Superior temporal gyrus (tissue), 1 donor: ENCODE measurements around the gene CRAT.
"Not testable (repeated sequence)": the region's sequence is repeated elsewhere in the genome, so short reads cannot be mapped to it uniquely, and the experiment has no call there.

Experiments used
- DNase-seq: peaks from one replicate; pipeline ENCODE4 v3.0.0-alpha.2; 2016; ENCODE audit errors: extremely low spot score

The CRAT gene

DNA sequence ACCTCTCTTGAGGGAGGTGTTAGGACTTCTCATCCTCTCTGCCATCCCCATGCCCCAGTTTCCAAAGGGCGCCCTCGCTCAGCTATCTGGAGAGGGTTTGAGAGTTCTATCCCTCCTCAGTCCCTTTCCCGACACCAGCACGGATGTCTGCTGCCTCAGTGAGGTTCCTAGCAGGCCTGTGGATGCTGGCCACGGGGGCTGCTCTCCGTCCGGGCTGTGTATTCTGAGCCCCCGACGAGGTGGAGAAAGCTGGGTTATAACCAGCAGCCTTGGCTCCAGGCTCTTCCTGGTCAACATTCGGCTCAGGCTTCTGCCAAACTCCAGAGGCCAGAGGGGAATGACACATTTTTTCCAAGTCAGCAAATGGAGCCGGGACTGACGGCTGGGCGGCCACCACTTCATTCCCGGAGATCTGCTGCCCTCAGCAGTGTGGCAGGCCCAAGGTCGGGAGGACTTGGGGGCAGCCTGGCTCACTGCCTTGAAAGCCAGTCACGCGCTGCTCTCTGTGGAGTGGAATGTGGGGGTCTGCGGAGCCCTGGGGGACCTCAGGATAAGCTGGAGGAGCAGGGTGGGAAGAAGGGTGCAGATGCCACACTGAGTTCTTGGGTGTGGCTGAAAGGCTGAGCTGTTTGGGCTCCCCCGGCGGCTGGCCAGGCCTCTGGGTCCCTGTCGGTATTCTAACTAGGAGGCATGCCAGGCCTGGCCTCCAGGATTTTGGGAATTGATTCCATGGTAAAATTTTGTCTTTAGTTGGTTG is 28.1 kb upstream of the CRAT start:
- no peak for DNase-seq

DNA sequence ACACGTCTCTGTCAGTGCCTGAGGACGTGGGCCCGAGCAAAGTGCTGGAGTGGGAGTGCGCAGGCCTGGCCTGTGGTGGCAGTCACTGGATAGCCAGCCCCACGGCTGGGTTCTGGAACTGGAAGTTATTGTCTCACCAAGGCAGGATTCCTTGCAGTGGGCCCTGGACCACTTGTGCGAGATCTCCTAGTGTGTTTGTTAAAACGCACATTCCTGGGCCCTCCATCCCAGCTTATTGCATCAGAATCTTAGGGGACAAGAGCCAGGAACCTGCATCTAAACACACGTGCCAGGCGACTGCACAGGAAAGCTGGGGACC is 27.5 kb upstream of the CRAT start:
- DNase-seq = no peak

DNA sequence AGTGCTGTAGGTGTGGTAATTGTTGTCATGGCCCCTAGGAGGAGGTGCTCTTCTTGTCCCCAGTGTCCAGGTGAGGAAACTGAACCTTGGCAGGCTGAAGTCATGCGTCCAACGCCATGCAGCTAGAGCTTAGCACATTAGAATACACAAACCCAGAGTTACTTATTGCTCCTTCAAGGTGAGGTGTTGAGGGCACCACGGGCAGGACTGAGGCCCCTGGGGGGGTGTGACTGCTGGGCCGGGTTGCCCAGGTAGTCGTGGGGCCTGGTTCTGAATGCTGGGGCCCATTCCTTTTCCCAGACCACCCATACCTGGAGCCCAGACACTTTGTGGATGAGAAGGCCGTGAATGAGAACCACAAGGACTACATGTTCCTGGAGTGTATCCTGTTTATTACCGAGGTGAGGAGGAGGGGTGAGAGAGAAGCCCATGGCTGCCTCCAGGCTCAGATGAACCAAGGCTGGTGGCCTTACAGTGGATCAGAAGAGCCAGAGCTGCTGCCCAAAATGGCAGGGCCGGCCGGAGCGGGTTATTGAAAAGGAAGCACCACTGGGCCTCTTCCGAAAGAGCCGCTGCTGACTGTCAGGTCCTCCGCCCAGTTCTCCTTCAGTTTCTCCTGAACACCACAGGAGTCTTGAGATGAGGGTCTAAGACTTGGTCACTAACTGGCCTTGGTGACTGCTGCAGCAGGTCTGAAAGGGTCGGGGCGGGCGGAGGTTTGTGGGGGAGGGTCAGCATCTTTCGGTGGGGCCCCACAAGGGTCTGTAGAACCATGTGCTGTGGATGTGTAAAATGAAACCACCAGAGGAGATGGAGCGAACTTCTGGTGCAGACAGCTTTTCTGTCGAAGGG is 26.9 kb upstream of the CRAT start:
- DNase-seq = no peak

DNA sequence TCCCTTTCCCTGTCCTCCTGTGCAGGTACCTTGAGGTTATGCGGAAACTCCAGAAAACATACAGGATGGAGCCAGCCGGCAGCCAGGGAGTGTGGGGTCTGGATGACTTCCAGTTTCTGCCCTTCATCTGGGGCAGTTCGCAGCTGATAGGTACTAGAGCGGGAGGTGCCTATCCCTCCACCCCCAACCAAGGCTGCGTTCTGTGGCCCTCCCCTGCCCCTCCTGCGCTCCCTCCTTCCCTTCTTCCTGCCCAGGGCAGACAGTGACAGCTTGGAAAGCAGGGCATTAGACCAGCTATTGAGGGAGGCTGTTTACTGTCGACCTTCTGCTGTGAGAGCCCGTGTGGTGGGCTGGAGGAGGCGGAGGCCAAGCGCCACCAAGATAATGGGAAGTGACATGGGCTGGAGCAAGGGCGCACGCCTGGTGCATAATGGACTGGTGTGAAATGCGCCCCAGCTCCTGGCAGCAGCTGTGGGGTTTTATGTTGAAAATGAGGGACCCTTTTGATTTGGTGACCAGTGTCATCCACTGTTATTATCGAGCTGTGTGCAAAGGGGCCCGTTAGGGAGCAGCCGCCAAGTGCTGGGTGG is 25.9 kb upstream of the CRAT start:
- DNase-seq = no peak

DNA sequence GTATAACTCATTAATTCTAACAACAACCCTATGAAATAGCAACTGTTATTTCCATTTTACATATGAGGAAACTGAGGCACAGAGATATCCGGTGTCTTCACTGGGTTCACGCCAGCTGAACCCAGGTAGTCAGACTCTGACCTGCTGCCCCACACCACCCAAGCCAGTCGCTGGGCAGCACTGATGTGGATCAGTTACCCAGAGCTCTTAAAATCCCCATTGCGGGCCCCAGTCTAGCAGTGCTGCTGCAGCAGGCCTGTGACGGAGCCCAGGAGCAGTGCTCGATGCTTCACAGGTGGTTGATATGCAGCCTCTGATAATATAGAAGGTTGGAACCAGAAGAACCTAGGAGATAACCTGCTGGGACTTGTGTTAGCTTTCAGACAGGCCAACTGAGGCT is 24.9 kb upstream of the CRAT start:
- DNase-seq = no peak

DNA sequence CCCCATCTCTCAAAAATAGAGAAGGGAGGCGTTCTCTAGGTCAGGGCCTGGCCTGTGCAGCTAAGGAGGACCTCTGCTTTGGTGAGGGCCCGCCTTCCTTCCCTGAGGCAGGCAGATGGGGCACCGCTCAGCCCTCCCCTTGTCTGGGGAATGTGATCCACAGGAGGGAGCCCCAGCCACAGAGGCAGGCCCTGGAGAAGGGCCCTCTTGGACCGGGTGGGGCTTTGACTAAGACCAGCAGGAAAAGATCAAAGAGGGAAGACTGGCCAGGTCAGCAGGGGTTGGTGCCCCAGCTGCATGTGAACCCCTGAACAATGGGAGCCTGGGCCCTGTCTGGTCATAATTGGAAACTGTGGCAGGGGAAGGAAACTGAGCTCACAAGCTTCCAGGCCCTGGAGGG is 22.5 kb upstream of the CRAT start:
- DNase-seq = no peak

DNA sequence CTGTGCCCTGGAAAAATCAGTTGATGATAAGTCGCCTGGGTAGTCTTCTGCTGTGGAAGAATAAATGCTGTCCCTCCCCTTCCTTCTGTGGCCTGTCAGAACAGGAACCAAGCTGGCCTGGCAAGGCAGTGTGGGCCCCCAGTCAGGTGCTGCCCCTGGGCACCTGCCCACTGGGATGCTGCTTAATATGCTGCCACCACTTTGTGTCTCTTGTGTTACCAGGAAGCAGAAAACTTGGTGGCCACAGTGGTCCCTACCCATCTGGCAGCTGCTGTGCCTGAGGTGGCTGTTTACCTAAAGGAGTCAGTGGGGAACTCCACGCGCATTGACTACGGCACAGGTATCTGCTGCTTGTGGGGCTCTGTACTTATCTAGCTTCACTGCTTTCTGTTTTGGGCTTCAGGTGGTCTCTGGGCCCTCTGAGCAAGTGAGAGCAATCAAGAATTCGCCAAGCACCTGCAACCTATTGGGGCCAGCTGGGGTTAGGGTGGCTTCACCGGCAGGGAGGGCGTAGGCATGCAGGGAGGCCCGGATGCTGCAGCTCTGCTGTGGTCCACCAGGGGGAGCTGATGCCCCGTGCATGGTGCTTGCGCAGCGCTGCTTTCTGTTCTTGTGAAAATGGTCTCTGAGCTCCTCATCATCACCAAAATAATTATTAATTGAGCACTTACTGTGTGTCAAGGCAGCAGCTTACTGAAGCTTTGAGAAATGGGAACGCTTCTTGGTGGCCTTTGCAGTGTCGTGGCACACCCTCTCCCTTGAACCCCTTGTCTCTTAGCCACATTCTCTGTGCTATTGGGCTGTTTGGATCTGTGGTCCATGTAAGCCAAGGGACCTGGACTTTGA is 20.9 kb upstream of the CRAT start:
- peak; percentile 86 for DNase-seq

DNA sequence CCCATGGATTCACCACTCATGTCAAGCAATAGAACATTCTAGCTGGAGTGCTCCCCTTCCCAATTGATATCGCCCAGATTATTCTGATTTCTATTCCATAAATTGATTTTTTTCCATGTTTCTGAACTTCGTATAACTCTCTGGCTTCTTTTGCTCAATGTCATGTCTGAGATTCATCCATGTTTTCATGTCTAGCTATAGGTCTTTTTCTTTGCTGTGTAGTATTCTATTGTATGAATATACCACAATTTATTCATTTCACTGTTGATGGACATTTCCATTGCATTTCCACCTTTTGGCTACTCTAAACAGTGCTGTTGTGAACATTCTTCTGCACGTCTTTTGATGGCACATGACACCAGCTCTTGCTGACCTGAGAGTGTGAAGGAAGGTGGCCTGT is 20.2 kb upstream of the CRAT start:
- no peak for DNase-seq

DNA sequence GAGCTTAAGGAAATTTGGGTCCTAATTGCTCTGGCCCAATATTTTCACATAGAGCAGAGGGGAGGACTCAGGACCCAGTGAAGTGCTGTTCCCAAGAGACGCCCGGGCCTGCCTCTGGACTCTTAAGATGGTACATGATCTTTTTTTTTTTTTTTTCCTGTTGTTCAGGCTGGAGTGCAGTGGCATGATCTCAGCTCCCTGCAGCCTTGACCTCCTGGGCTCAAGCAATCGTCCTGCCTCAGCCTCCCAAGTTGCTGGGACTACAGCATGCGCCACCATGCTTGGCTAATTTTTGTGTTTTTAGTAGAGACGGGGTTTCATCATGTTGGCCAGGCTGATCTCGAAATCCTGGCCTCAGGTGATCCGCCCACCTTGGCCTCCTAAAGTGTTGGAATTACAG is 19.7 kb upstream of the CRAT start:
- not testable (repeated sequence) for DNase-seq

DNA sequence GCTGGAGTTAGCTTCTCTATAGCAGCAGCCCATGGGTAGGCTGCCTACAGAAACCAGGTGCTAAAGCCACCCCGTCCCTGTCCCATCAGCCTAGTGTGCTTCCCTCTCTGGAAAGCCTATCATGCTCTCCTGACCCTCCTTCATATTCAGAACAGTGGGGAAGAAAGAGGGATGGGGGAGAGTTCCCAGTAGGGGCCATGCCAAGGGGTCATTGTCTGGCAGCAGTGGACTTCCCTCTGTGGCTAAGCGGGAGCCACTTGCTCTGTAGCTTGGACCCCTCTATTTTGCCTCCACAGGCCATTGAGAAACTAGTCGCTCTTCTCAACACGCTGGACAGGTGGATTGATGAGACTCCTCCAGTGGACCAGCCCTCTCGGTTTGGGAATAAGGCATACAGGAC is 18.1 kb upstream of the CRAT start:
- DNase-seq = no peak

DNA sequence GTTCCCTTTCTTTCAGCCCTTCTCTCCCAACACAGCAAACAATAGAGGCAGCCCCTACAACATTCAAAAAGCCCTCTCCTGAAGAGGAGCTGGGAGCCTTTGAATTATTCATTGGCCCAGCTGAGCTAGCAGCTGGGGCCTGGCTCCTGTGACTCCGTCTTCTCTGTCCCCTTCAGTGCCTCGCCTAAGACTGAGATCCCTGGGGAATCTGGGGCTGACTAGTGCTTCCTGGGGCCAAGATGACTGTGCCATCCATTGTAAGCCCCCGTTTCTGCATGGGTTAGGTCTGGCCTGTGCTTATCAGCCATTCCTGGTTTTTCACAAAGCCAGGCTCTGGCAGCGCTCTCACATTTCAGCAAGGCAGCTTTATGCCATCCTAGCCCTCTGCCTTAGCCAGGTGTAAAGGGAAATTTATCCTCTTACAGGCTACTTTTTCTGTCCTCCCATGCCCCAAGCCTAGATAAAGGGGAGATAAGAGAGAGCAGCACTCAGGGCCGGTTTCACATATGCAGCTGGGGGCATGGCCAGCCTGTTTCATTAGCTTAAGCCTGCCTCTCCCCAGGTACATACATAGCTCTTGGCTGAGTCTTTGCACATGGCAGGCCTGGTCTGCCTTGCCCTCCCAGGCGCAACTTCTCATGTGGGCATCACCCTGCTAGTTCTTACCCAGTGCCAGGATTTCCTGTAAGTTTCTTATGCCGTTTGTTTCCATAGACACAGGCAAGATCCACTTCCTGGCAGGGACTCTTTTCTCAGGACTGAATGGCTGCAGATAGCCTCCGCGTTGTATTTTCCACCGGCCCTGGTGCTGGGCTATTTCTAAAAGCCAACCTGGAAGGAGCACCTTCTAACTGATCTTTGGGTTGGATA is 16.4 kb upstream of the CRAT start:
- DNase-seq = peak; percentile 56

DNA sequence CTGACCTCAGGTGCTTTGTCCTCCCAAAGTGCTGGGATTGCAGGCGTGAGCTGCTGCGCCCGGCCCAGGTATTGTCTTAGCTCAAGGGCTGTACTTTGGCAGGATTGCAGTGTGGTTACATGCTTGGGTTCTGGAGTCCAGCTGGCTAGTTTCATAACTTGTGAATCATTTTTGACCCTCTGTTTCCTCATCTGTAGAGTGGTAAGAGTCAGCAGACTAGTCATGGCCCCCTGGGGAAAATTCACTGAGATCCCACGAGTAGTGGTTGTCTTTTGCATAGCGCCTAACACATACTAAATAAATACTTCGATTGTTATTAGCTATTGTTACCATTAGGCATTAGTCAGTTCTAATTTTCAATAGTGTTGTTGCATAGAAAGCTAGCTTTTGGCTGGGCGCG is 14.9 kb upstream of the CRAT start:
- DNase-seq = no peak

DNA sequence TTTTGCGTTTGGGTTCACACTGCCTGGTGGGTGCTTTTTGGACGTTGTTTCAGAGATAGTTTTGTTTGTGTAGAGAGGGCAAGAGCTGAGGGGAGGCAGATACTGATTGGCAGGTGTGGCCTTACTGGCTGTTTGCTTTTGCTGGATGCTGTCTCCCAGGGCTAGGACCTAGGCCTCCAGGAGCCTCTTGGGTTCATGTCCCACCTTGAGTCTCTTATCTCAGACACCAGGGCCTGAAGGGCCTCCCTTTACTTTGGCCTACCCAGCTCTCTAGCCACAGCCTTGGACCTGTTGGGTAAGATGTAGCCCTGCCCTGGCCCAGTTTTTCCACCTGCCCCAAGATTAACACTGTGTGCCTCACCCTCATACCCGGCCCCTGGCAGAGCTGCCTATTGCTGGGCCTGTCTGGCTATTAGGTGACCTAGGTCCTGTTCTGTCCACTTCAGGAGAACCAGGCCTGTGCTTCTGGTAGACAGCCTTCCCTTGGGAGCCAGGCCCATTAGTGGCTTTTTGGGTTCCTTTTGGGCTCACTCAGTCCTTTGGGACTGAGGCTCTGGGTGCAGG is 14.0 kb upstream of the CRAT start:
- no peak for DNase-seq

DNA sequence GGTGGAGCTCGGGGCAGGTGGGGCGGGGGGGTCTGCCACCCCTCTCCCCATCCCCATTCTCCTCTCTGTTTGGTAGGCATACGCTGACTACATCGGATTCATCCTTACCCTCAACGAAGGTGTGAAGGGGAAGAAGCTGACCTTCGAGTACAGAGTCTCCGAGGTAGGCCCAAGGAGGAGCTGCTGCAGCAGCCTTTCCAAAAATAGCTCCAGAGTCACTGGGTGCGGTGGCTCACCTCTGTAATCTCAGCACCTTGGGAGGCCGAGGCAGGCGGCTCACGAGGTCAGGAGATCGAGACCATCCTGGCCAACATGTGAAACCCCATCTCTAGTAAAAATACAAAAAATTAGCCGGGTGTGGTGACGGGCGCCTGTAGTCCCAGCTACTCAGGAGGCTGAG is 12.4 kb upstream of the CRAT start:
- not testable (repeated sequence) for DNase-seq

DNA sequence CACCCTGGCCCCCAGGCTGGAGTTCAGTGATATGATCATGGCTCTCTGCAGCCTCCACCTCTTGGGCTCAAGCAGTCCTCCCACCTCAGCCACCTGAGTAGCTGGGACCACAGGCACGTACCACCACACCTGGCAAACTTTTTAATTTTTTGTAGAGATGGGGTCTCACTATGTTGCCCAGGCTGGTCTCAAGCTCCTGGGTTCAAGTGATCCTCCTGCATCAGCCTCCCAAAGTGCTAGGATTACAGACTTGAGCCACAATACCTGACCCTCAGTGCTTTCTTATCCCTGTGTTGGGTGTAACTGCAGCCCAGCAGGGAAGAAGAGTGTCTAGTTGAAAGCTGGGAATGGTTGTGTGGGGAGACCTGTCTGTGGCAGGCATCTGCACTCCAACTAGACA is 11.5 kb upstream of the CRAT start:
- DNase-seq = no peak

DNA sequence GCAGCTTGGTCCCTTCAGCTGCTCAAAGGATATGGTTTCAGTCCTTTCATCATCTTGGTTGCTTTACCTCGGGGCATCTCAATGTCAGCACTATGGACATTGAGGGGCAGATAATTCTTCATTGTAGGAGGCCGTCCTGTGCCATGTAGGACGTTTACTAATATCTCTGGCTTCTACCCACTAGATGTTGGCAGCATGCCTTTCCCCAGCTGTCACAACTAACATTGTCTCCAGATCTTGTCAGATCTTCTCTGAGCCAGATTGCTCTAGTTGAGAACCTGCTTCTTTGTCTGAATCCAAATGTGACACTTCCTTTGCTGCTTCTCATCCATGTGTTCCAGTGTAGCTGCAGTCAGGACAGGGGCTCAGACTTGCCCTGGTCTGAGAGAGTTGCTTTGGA is 10.9 kb upstream of the CRAT start:
- peak; percentile 79 for DNase-seq

DNA sequence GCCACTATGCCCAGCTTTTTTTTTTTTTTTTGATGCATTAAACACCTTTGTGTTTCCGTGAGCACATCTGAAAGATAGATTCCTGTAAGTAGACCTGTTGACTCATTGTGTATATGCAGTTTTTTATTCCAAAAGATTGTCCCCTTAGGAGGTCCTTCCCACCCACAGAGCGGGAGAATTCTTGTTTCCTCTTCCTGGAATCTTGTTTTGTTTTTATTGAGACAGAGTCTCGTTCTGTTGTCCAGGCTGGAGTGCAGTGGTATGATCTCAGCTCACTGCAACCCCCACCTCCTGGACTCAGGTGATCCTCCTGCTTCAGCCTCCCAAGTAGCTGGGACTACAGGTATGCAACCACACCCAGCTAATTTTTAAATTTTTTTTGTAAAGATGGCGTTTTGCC is 8.2 kb upstream of the CRAT start:
- no peak for DNase-seq

DNA sequence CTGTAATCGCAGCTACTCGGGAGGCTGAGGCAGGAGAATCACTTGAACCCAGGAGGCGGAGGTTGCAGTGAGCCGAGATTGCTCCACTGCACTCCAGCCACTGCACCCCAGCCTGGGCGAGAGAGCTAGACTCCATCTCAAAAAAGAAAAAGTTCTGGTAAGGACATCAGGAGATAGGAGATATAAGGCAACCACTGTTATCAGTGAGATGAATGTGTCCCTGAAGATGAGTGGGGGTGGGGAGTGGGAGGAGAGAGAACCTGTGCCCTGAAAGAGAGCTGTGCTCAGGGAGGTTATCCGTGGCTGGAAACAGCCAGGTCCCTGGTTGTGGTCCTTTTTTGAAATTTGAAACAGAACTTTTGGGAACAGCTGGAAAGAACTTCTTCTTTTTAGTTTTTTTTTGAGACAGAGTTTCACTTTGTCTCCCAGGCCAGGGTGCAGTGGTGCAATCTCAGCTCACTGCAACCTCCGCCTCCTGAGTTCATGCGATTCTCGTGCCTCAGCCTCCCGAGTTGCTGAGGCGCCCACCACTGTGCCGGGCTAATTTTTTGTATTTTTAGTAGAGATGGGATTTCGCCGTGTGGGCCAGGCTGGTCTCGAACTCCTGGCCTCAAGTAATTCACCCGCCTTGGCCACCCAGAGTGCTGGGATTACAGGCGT is 3.2 kb upstream of the CRAT start:
- DNase-seq = no peak

DNA sequence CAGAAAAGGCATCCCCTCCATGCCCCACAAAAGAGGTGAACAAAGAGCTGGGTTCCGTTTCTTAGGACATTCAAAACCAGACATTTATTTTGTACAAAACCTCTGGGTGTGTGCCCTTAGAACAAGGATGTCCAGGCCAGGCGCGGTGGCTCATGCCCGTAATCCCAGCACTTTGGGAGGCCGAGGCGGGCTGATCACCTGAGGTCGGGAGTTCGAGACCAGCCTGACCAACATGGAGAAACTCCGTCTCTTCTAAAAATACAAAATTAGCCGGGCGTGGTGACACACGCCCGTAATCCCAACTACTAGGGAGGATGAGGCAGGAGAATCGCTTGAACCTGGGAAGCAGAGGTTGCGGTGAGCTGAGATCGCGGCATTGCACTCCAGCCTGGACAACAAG is 1.9 kb upstream of the CRAT start:
- DNase-seq = not testable (repeated sequence)

DNA sequence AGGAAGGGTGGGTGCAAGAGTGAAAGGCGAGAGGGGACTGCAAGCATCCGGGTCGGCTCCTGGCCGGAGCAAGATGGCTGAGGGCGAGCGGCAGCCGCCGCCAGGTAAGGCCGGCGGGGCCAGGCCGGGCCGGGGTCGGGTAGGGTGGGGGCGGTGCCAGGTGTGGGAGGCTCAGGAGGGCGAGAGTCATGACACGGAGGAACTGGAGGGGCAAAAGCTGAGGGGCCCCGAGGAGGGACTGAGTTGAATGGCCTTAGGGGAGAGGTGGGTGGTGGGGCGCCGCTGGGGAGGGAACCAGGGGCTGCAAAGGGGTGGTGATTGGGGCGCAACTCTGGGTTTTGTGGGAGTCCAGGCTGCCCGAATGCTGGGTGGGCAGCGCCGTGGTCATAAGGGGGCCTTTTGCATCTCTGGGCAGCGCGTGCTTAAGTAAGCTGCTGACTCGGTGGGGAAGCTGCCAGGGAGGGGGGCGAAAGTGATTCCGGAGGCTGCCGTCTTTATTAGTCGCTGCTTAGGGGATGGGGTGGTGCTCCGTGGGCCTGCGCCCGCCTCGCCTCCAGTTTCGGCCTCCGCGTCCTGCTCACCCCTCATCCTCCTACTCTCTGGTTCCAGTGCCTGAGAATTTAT is 1.0 kb upstream of the CRAT start:
- no peak for DNase-seq
